Limb (tissue), 2 donors: ENCODE results near the gene CFAP91.

Experiments used
- DNase-seq, 2 donors: peaks; one replicate each; pipeline ENCODE4 v3.0.0-alpha.2; 2016; ENCODE audit errors: extremely low spot score in 2 of 2

Gene CFAP91

DNA sequence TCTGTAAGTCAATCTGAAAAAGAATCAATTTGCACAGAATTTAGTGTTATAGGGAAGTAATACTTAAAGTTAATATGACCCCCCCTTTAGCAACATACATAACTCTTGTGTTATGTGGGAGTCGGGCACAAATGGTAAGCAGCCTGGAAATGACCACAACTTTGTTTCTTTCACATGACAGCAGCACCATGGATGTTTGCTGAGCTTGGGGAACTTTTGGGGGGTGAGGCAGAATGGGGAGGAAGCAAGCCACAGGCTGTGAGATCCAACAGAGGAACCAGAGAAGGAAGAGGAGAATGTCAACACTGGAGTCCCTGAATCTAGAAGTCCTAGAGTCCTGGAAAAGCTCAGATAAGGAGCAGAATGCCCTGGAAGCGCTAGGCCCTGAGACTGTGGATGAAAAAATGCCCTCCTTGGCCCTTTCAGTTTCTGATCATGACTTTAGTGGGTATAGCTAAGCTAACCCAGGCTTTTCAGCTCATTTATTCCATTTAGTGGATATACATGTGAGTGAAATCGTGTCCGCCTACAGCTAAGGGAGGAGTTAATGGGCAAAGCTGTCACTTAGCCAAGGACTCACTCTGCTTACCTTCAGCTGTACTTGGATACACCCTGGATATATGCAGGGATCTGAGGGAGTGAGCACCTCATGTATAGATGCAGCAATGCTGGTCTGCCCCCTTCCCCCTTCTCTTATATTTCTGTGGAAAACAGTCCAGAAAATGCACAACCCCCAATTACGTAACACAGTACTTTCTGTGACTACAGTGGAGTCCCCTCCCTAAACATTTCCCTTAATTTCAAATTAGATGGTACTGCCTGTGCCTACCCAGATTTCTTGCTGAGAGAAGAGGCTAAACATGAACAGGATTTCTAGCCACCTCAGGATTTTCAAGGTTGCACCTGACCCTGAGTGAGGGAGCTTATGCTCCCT lies 39.1 kb downstream of the CFAP91 start:
- DNase-seq, result no peak

DNA sequence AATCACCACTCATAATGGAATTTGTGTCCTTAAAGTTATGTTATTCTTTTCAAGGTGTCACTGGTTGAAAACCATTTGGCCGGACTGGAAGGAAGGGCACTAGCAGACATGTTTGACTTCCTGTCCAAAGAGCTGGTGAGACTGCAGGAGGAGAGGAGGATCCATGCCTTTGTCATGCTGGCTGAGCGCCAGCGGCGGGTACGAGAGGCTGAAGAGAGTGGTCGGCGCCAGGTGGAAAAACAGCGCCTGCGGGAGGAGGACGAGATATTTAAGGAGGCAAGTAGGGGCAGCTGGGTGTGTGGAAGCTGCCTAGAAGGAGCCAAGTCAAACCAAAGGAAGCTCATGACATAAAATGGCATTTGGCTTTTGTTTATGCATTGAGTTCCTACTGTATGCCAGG lies 41.1 kb downstream of the CFAP91 start:
- no peak for DNase-seq

DNA sequence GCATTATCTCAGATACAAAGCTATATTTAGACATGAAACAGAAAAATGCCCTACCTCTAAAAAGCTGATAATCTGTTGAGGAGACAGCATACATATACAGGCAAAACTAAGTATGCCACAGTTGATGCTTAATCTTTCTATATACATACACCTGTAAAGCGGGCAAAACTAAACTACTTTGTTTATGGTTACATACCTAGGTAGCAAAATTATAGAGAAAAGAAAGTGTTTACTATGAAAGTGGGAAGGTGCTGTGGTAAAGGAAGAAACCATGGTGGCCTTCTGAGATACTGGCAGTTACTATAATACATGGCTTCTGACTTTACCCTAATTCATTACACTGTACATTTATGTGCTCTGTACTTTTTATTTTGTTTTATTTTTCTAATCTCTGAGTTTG lies 43.1 kb downstream of the CFAP91 start:
- no peak for DNase-seq

DNA sequence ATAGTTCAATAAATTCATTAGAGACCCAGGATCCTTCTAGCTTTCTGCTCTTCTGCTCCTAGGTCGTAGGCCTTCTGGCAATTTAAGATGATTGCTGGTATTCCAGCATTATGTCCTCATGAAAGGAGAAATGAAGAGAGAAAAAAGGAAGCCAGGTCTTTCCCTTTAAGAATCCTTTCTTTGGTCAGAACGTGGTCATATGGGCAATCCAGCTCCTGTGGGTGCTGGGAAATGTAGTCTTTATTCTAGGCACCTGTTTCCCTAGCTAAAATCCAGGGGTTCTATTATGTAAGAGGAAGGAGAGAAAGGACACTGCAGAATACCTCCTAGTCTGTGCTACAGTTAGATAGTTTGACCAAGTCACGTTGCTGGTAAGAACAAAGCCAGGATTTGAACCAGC lies 43.6 kb downstream of the CFAP91 start:
- no peak for DNase-seq

DNA sequence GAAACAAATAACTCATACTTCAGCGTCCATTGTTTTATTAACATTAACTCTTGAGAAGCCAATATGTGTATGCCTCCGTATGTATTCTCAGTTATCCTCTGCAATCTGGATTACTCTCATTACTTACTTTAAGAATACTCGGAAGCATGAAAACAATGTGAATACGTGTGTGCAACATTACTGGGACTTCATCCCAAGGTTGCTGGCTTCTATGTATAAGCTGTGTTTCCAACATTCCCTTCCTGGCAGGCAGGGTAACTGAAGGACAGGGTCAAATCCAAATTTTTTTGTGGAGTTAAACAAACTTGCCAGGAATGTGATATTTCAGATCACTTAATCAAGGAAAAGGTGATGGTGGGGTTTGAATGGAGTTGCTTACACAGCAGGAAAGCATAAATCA lies 44.5 kb downstream of the CFAP91 start:
- DNase-seq, result no peak

DNA sequence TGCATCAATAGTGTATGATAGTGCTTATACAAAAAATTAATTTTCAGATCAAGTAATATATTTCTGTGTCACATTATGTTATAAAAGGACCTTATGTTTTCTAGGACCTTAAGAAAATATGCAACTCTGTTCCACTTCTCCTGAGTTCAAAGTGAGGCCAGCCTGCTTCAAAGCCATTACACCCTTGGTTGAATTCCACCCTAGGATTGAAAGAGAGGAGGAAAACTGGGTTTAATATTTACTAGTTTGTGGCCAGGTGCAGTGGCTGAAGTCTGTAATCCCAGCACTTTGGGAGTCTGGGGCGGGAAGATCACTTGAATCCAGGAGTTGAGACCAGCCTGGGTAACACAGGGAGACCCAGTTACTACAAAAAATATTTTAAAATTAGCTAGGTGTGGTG lies 46.2 kb downstream of the CFAP91 start:
- DNase-seq, result no peak

DNA sequence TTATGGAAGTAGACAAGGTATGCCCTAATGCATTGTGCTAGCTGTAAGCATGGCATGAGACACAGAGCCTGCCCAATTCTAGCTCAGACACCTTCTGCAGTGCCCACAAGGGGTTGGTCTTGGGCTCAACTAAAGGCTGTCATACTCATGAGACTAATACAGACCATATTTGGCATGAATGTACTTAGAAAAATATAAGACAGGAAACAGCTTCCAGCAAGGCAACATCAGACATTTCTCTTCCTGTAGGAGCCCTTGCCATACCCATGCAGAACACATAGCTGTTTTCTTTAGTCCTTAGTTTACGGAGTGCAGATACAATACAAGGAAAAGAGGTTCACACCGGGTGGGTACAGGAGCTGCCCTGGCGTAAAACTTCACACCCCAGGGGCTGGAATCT lies 48.6 kb downstream of the CFAP91 start:
- no peak for DNase-seq
